ENCODE measurements around the gene PTPRN2.

Gene PTPRN2

DNA sequence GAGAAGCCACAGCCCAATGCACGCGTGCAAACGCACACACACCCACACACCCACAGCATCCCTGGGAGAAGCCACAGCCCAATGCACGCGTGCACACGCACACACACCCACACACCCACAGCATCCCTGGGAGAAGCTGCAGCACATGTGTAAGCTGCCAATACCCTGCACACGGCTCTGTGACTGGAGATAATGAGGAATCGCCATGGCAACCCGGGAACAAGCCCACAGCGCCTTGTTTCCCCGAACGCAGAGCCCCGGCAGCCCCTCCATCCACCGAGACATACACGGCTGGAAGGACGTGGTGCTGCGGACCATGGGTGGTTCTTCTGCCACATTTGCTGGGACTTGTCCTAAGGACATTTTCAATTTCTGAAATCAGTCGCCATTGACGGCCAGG, 221.3 kb downstream of the PTPRN2 start:
- Mint-ChIP-seq H3K36me3 (ENCODE audit: insufficient read depth) (peaks cover under 1% of the 10 kb centered on the region), H3K4me1 (no peaks in the 10 kb centered on the region), H3K27me3 (no peaks in the 10 kb centered on the region), H3K9me3 (no peaks in the 10 kb centered on the region), H3K4me3 (no peak overlapping the region), H3K27ac (ENCODE audit: low read depth) (no peak overlapping the region)
- no peak for DNase-seq (ENCODE audit: low spot score in 2 of 2)
- ATAC-seq (replicated peaks; ENCODE audit: extremely low read depth, poor library complexity, severe bottlenecking), result no peak

DNA sequence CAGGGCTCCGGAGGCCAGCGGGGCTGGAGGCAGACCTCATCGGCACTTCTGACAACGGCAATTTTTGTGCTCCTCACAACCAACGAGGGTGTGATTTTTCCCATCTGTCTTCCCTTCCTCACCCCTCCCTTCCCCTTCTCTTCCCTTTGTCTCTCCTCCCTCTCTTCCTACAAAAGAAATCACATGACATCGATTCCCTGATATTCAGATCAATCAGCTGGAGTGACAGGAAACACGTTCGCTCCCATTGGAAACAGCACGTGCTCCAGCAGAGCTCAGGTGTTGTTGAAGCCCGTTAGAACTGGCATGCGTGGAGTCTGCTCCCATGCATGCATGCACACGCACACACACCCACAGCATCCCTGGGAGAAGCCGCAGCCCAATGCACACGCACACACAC, 222.4 kb downstream of the PTPRN2 start:
- no peak for ATAC-seq (replicated peaks; ENCODE audit: extremely low read depth, poor library complexity, severe bottlenecking)
- no peak for DNase-seq (ENCODE audit: low spot score in 2 of 2)
- H3K27me3 Mint-ChIP-seq, result no peaks in the 10 kb centered on the region
- H3K9me3 Mint-ChIP-seq, result no peaks in the 10 kb centered on the region
- H3K27ac Mint-ChIP-seq (ENCODE audit: low read depth), result no peak overlapping the region
- H3K36me3 Mint-ChIP-seq (ENCODE audit: insufficient read depth), result peaks cover 2% of the 10 kb centered on the region
- no peaks in the 10 kb centered on the region for H3K4me1 Mint-ChIP-seq
- no peak overlapping the region for H3K4me3 Mint-ChIP-seq

- ATAC-seq (replicated peaks; ENCODE audit: extremely low read depth, poor library complexity, severe bottlenecking), result no peak
- H3K27ac Mint-ChIP-seq (ENCODE audit: low read depth), result peak overlapping the region; percentile 72
Measured at GRCh38 chr7:158364451-158364850, 223.2 kb downstream of the PTPRN2 start.

DNA sequence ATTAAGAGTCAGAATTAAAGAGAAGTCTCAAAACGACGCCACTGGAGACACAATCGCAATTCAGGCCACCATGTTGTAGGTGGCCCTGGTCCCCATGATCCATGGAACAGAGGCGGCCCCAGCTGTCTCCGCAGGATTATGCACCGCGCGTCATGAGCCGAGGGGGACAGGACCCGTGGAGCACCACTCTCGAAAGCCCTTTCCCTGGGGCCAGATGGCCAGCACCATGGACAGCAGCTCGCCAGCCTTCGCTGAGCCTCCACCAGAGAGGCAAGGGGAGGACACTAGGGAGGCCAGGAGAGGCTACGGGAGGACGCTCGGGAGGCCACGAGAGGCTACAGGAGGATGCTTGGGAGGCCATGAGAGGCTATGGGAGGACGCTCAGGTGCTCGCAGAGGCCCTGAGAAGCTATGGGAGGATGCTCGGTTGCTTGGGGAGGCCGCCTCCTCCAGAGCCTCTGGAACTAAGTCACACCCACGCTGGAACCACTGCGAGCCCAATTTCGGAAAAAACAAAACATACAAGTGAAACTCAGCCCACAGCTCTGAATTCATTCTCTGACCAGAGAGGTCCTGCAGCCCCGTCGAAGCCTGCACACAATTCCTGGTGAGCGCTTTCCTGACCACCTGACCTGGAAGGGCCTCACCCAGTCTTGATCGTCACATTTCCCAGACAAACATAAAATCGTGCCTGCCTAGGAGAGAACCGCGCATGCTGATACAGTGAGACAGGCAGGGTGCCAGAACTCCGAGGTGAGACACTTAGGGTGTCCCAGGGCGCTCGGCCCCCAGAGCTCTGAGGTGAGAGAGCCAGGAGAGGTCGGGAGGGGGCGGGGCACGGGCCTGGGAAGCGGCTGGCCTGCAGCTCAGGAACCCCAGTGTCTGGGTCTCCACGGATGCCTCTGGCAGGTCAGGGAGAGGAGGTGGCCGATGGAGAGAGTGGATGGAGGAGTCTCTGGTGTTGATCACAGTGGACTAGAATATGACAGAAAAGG, 224.4 kb downstream of the PTPRN2 start:
- ATAC-seq (replicated peaks; ENCODE audit: extremely low read depth, poor library complexity, severe bottlenecking), result no peak
- no peaks in the 10 kb centered on the region for H3K4me1 Mint-ChIP-seq

More at GRCh38 chr7:158364451-158364850, 223.2 kb downstream of the PTPRN2 start:
- Mint-ChIP-seq H3K4me1 (no peaks in the 10 kb centered on the region), H3K4me3 (no peak overlapping the region), H3K36me3 (ENCODE audit: insufficient read depth) (peaks cover 2% of the 10 kb centered on the region), H3K9me3 (no peaks in the 10 kb centered on the region), H3K27me3 (no peaks in the 10 kb centered on the region)
- no peak for DNase-seq (ENCODE audit: low spot score in 2 of 2)

DNA sequence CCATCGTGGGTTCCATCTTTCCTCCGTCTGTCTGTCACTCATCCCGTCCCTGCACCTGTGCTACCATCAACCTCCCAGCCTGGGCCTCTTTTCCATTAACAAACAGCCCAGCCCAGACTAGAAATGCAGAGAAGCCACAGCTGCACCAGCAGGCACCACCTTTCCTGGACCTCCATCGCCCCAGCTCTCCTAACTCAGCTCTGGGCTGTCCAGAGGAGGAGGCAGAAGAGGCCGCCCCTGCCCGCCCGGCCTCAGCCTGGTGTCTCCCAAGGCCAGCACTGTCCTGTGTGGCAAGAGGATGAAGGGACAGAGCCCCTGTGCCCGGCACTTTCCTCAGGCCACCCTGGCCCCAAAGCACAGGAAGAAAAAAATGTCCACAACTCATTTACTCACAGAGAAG, 225.6 kb downstream of the PTPRN2 start:
- DNase-seq (ENCODE audit: low spot score in 2 of 2), result no peak

More for the DNA sequence above, 224.4 kb downstream of the PTPRN2 start:
- DNase-seq (ENCODE audit: low spot score in 2 of 2), result no peak
- no peak overlapping the region for H3K27ac Mint-ChIP-seq (ENCODE audit: low read depth)
- no peak overlapping the region for H3K4me3 Mint-ChIP-seq
- peaks cover 2% of the 10 kb centered on the region for H3K36me3 Mint-ChIP-seq (ENCODE audit: insufficient read depth)
- H3K27me3 Mint-ChIP-seq, result no peaks in the 10 kb centered on the region
- no peaks in the 10 kb centered on the region for H3K9me3 Mint-ChIP-seq

GRCh38 chr7:158361326-158361946, 226.2 kb downstream of the PTPRN2 start:
- H3K36me3 Mint-ChIP-seq (ENCODE audit: insufficient read depth), result peaks cover 2% of the 10 kb centered on the region
- no peak overlapping the region for H3K27ac Mint-ChIP-seq (ENCODE audit: low read depth)
- no peak for DNase-seq (ENCODE audit: low spot score in 2 of 2)
- H3K27me3 Mint-ChIP-seq, result peaks cover 10% of the 10 kb centered on the region
- no peak for ATAC-seq (replicated peaks; ENCODE audit: extremely low read depth, poor library complexity, severe bottlenecking)
- H3K4me1 Mint-ChIP-seq, result no peaks in the 10 kb centered on the region
- no peak overlapping the region for H3K4me3 Mint-ChIP-seq
- H3K9me3 Mint-ChIP-seq, result no peaks in the 10 kb centered on the region

More for the DNA sequence above, 225.6 kb downstream of the PTPRN2 start:
- no peak overlapping the region for H3K4me3 Mint-ChIP-seq
- no peaks in the 10 kb centered on the region for H3K4me1 Mint-ChIP-seq
- no peaks in the 10 kb centered on the region for H3K9me3 Mint-ChIP-seq
- ATAC-seq (replicated peaks; ENCODE audit: extremely low read depth, poor library complexity, severe bottlenecking), result no peak
- no peak overlapping the region for H3K27ac Mint-ChIP-seq (ENCODE audit: low read depth)
- peaks cover 4% of the 10 kb centered on the region for H3K27me3 Mint-ChIP-seq
- peaks cover 2% of the 10 kb centered on the region for H3K36me3 Mint-ChIP-seq (ENCODE audit: insufficient read depth)

GRCh38 chr7:158358926-158359645, 228.5 kb downstream of the PTPRN2 start:
- Mint-ChIP-seq H3K4me3 (no peak overlapping the region), H3K9me3 (peaks cover 6% of the 10 kb centered on the region), H3K4me1 (no peaks in the 10 kb centered on the region), H3K27me3 (peaks cover 28% of the 10 kb centered on the region), H3K36me3 (ENCODE audit: insufficient read depth) (peaks cover 2% of the 10 kb centered on the region), H3K27ac (ENCODE audit: low read depth) (no peak overlapping the region)
- no peak for DNase-seq (ENCODE audit: low spot score in 2 of 2)
- no peak for ATAC-seq (replicated peaks; ENCODE audit: extremely low read depth, poor library complexity, severe bottlenecking)

- H3K36me3 Mint-ChIP-seq (ENCODE audit: insufficient read depth), result peaks cover 2% of the 10 kb centered on the region
- no peak for ATAC-seq (replicated peaks; ENCODE audit: extremely low read depth, poor library complexity, severe bottlenecking)
- DNase-seq (ENCODE audit: low spot score in 2 of 2), result no peak
Measured at GRCh38 chr7:158357898-158358821, 229.5 kb downstream of the PTPRN2 start.

DNA sequence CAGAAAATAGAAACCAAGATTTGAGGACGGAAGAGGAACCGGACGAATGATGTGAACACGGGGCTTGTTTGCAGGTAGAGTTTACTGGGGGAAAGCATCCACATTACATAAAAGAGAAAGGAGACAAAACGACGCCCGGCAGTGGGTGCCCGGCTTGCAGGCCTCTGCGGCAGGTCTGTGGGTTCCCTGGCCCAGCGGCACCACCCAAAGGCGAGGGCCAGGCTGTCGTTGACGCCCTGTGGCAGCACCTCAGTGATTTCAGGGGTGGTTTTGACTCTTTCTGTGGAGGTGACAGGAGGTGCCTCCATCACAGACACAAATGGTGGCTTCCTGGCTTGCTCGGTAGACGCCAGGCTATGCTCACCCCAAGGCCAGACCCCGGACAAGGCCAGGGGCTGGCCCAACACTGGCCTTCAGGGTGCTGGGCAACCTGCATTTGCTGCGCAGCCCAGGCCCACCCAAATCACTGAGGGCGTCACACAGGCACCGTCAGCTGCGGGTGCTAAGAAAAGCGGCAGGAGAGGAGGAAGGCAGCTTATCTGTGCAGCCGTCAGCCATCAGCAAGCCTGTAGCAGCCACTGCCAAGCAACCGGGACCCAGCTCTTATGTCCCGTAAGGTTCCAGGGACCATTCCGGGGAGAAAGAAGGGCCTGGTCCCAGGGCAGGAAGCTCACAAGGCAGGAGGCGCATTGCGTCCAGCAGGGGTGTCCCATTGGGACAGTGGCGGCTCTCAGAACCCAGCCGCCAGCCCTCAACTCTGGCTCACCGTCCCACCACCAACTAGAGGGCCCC, 230.3 kb downstream of the PTPRN2 start:
- DNase-seq (ENCODE audit: low spot score in 2 of 2) (no peak), ATAC-seq (replicated peaks; ENCODE audit: extremely low read depth, poor library complexity, severe bottlenecking) (no peak)
- Mint-ChIP-seq H3K4me1 (no peaks in the 10 kb centered on the region), H3K27ac (ENCODE audit: low read depth) (no peak overlapping the region), H3K4me3 (no peak overlapping the region), H3K27me3 (peaks cover 39% of the 10 kb centered on the region), H3K9me3 (peaks cover 10% of the 10 kb centered on the region), H3K36me3 (ENCODE audit: insufficient read depth) (peaks cover 3% of the 10 kb centered on the region)

More at GRCh38 chr7:158357898-158358821, 229.5 kb downstream of the PTPRN2 start:
- Mint-ChIP-seq H3K9me3 (peaks cover 10% of the 10 kb centered on the region), H3K4me1 (no peaks in the 10 kb centered on the region), H3K27me3 (peaks cover 33% of the 10 kb centered on the region), H3K4me3 (no peak overlapping the region), H3K27ac (ENCODE audit: low read depth) (no peak overlapping the region)

- peaks cover 40% of the 10 kb centered on the region for H3K27me3 Mint-ChIP-seq
- peaks cover 10% of the 10 kb centered on the region for H3K9me3 Mint-ChIP-seq
- no peak overlapping the region for H3K4me3 Mint-ChIP-seq
- H3K36me3 Mint-ChIP-seq (ENCODE audit: insufficient read depth), result peaks cover 3% of the 10 kb centered on the region
- DNase-seq (ENCODE audit: low spot score in 2 of 2) (no peak), ATAC-seq (replicated peaks; ENCODE audit: extremely low read depth, poor library complexity, severe bottlenecking) (no peak)
- H3K4me1 Mint-ChIP-seq, result no peaks in the 10 kb centered on the region
- H3K27ac Mint-ChIP-seq (ENCODE audit: low read depth), result no peak overlapping the region
Measured at GRCh38 chr7:158356454-158356853, 231.2 kb downstream of the PTPRN2 start.

DNA sequence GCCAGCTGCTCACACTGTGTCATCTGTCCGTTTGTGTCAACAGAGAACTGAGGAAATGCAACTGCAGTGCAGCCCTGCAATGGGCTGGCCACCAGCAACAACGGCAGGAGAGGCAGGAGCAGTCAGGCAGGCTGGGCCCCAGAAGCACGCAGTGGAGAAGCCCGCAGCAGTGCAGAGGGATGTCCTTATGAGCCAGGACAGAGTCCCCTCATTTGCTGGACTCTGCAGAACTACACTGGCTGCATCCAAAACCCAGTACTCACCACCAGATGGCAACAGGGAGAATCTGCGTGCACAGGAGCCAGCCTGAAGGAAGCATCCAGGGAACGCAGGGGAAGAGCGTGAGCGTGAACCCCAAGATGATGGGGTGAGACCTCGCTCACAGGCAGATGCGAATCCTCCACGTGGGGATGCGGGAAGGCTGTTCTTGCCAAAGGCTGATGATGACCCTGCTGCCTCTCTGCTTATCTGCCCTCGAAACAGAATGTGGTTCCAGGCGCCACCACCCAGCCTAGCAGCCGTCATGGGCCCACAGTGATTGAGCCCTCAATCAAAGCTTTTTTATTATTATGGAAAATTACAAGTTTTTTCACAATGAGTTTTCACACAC, 232.1 kb downstream of the PTPRN2 start:
- DNase-seq (ENCODE audit: low spot score in 2 of 2) (no peak), ATAC-seq (replicated peaks; ENCODE audit: extremely low read depth, poor library complexity, severe bottlenecking) (no peak)
- H3K4me1 Mint-ChIP-seq, result no peaks in the 10 kb centered on the region
- H3K4me3 Mint-ChIP-seq, result no peak overlapping the region
- peaks cover 1% of the 10 kb centered on the region for H3K36me3 Mint-ChIP-seq (ENCODE audit: insufficient read depth)
- peaks cover 10% of the 10 kb centered on the region for H3K9me3 Mint-ChIP-seq
- peaks cover 40% of the 10 kb centered on the region for H3K27me3 Mint-ChIP-seq
- H3K27ac Mint-ChIP-seq (ENCODE audit: low read depth), result no peak overlapping the region

Measured in central memory CD8-positive, alpha-beta T cell (primary cell).